ENCODE measurements around the gene ASAP2.
A peak's percentile ranks its signal among the peaks of the same experiment; 100 is the strongest.

Gene ASAP2

DNA sequence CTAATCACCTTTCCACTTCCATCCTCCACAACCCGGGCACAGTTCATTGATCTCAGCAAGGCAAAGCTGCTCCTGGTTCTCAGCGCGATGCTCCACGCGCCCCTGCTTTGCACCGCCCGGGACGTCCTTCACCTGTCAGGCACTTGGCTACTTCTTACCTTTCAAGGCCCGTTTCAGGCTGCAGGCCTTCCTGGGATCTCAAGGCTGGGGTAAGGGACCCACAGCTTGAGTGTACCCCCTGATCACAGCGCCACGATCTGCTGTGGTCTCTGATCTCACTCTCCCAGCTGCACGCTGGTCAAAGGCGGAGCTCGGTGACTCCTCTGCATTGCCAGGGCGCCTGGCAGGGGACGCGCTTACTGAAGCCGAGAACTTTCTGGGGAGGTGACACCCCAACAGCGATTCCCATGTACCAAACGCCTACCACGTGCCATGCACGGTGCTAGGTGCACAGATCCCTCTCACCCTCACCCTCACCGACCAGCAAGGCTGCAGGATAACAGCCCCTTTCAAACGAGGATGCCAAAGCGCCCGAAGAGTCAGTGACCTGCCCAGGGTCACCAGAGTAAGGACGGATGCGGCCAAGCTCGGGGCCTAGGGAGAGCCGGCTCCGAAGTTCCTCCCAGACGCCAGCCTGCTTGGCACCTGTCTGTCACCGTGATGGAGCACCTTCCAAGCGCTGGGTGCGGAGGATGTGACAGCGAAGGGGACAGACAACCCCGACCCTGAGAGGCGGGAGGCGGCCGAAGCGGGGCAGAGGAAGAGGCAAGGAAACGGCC lies 215.9 kb downstream of the ASAP2 start:
- Histone ChIP-seq H3K79me2 (ENCODE audit: insufficient read depth, low read length) (peaks cover 70% of the 10 kb centered on the region), H3K9ac (ENCODE audit: low read depth, low read length, poor library complexity, severe bottlenecking) (peak overlapping the region; percentile 98), H3K4me2 (ENCODE audit: low read depth, low read length, poor library complexity, severe bottlenecking) (peak overlapping the region; percentile 91), H3F3A (ENCODE audit: low read depth) (no peaks in the 10 kb centered on the region), H3K4me3 (ENCODE audit: low read length, poor library complexity, severe bottlenecking) (peak overlapping the region; percentile 95), H3K4me1 (ENCODE audit: insufficient read depth, low read length, poor library complexity, severe bottlenecking) (peaks cover 40% of the 10 kb centered on the region), H2AFZ (ENCODE audit: low read length) (peak overlapping the region; percentile 95), H3K27me3 (ENCODE audit: insufficient read depth, low read length, poor library complexity, severe bottlenecking) (no peaks in the 10 kb centered on the region), H3K36me3 (ENCODE audit: insufficient read depth, low read length) (no peaks in the 10 kb centered on the region), H4K20me1 (ENCODE audit: insufficient read depth, low read length, poor library complexity, severe bottlenecking) (peaks cover 10% of the 10 kb centered on the region), H3K9me2 (replicated peaks; ENCODE audit: low read depth, low read length) (no peaks in the 10 kb centered on the region), H3K9me3 (ENCODE audit: insufficient read depth, low read depth, low read length) (no peaks in the 10 kb centered on the region)
- no peak for TF ChIP-seq EZH2phosphoT487 (IDR thresholded peaks at IDR 0.05; ENCODE audit: borderline replicate concordance)
- TF ChIP-seq, protein P1, sequence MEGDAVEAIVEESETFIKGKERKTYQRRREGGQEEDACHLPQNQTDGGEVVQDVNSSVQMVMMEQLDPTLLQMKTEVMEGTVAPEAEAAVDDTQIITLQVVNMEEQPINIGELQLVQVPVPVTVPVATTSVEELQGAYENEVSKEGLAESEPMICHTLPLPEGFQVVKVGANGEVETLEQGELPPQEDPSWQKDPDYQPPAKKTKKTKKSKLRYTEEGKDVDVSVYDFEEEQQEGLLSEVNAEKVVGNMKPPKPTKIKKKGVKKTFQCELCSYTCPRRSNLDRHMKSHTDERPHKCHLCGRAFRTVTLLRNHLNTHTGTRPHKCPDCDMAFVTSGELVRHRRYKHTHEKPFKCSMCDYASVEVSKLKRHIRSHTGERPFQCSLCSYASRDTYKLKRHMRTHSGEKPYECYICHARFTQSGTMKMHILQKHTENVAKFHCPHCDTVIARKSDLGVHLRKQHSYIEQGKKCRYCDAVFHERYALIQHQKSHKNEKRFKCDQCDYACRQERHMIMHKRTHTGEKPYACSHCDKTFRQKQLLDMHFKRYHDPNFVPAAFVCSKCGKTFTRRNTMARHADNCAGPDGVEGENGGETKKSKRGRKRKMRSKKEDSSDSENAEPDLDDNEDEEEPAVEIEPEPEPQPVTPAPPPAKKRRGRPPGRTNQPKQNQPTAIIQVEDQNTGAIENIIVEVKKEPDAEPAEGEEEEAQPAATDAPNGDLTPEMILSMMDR (conservative IDR thresholded peaks at IDR 0.05; ENCODE audit: low read length) = 0 out of 2 replicates have a peak, but pooled peaks have one; percentile 8

DNA sequence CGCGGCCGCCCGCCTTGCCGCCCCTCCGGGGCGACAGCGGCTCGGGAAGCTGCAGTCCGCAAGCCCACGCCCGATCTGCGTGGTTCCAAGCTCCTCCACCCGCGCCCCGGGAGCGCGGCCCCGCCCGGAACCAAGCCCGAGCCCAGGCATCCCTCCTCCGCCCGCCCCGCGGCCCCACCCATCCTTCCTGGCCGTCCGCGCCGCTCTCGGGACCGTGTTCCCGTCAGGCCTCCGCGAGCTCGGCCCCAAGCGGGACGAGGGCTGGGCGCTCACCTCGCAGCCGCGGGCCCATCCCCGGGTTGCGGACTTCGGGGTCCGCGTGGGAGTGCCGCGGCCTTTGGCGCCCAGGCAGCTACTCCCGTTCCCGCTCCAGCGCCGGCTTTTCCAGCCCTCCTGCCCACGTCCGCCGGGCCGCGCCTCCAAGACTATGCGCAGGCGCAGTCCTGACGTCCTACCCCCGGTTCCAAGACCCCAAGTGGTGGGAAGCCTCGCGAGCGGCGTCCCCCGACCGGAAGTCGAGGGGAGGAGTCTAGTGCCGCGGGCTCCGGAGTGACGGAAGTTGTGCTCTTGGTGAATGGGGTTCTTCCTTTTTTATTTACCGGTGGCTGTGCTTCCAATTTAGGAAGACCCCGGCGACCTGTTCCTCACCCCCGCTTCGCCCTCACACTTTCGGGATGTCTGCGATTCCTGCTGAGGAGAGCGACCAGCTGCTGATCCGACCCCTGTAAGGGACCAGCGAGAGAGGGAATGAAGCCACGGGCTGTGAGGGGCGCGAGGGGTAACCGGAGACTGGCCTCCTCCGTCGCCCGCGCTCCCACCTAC lies 216.7 kb downstream of the ASAP2 start, which contains the start of the genes CPSF3 and ITGB1BP1:
TSS of gene CPSF3 (plus strand) at position 555 of the 822 bp plus-strand sequence. CDS start at position 675, 120 bp downstream.
TSS of gene ITGB1BP1 (minus strand) at position 429 of the 822 bp plus-strand sequence. CDS start 4,831 bp downstream, outside the sequence.
- H3K27me3 ChIP-seq (ENCODE audit: insufficient read depth, low read length, poor library complexity, severe bottlenecking) = no peaks in the 10 kb centered on the region
- peak within 1 kb of the TSS; percentile 95 for H3K4me3 ChIP-seq (ENCODE audit: low read length, poor library complexity, severe bottlenecking)
- H3F3A ChIP-seq (ENCODE audit: low read depth) = no peaks in the 10 kb centered on the region
- H3K79me2 ChIP-seq (ENCODE audit: insufficient read depth, low read length) = peaks cover 66% of the 10 kb centered on the region
- H3K9ac ChIP-seq (ENCODE audit: low read depth, low read length, poor library complexity, severe bottlenecking) = peak within 1 kb of the TSS; percentile 98
- H3K4me2 ChIP-seq (ENCODE audit: low read depth, low read length, poor library complexity, severe bottlenecking) = peak within 1 kb of the TSS; percentile 91
- H3K9me3 ChIP-seq (ENCODE audit: insufficient read depth, low read depth, low read length) = no peaks in the 10 kb centered on the region
- H3K9me2 ChIP-seq (replicated peaks; ENCODE audit: low read depth, low read length) = no peaks in the 10 kb centered on the region
- H3K36me3 ChIP-seq (ENCODE audit: insufficient read depth, low read length) = no peaks in the 10 kb centered on the region
- TF ChIP-seq EZH2phosphoT487 (IDR thresholded peaks at IDR 0.05; ENCODE audit: borderline replicate concordance) = no peak
- TF ChIP-seq, protein P1 (conservative IDR thresholded peaks at IDR 0.05; ENCODE audit: low read length) = no peak
- peaks cover 10% of the 10 kb centered on the region for H4K20me1 ChIP-seq (ENCODE audit: insufficient read depth, low read length, poor library complexity, severe bottlenecking)
- H3K4me1 ChIP-seq (ENCODE audit: insufficient read depth, low read length, poor library complexity, severe bottlenecking) = peaks cover 40% of the 10 kb centered on the region
- H2AFZ ChIP-seq (ENCODE audit: low read length) = peak within 1 kb of the TSS; percentile 96

DNA sequence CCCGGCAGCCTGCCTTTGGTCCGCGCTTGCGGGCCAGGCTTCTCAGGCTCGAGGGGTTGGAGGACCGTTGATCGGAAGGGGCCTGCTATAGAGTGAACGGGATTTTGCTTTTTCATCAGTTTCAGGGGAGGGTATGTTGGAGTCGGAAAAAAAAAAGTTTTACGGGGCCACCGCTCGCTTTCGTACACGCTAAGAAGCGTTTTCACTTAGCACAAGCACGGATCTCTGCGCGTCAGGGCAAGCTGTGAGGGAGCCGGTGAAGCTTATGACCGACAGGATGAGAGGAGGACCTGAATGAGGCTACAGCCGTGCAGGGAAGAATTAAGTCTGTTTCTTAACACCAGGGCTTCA lies 217.3 kb downstream of the ASAP2 start:
- Histone ChIP-seq H3K9me2 (replicated peaks; ENCODE audit: low read depth, low read length) (no peaks in the 10 kb centered on the region), H3K9me3 (ENCODE audit: insufficient read depth, low read depth, low read length) (no peaks in the 10 kb centered on the region), H3K27me3 (ENCODE audit: insufficient read depth, low read length, poor library complexity, severe bottlenecking) (no peaks in the 10 kb centered on the region), H3K4me3 (ENCODE audit: low read length, poor library complexity, severe bottlenecking) (peak overlapping the region; percentile 95), H3F3A (ENCODE audit: low read depth) (no peaks in the 10 kb centered on the region), H2AFZ (ENCODE audit: low read length) (peak overlapping the region; percentile 96), H3K4me2 (ENCODE audit: low read depth, low read length, poor library complexity, severe bottlenecking) (peak overlapping the region; percentile 82), H3K36me3 (ENCODE audit: insufficient read depth, low read length) (no peaks in the 10 kb centered on the region), H3K9ac (ENCODE audit: low read depth, low read length, poor library complexity, severe bottlenecking) (peak overlapping the region; percentile 98), H3K4me1 (ENCODE audit: insufficient read depth, low read length, poor library complexity, severe bottlenecking) (peaks cover 40% of the 10 kb centered on the region), H3K79me2 (ENCODE audit: insufficient read depth, low read length) (peaks cover 66% of the 10 kb centered on the region), H4K20me1 (ENCODE audit: insufficient read depth, low read length, poor library complexity, severe bottlenecking) (peaks cover 10% of the 10 kb centered on the region)
- no peak for TF ChIP-seq EZH2phosphoT487 (IDR thresholded peaks at IDR 0.05; ENCODE audit: borderline replicate concordance)
- TF ChIP-seq, protein P1 (conservative IDR thresholded peaks at IDR 0.05; ENCODE audit: low read length) = no peak
